Neural cell (in vitro differentiated cells): ENCODE results near the gene ADD3. TPM values are rescaled to one million over a fixed set of nuclear protein-coding genes. Genes with fewer than 3 reads are reported as not detected.

Source experiments
- H2AFZ ChIP-seq: fragments of 200-600, 300-800 bp; sonication (generic), shearing (Covaris generic); 2 replicates; pipeline ENCODE4 v1.6.0; 2014; ENCODE audit warnings: low read depth, mild to moderate bottlenecking, antibody characterized with exemption, low read length, moderate library complexity
- H3F3A ChIP-seq: fragments of 200-600 bp; shearing (Covaris generic); 2 replicates; pipeline ENCODE4 v1.6.1; 2016; ENCODE audit warnings: mild to moderate bottlenecking, moderate library complexity, mixed read lengths, antibody characterized with exemption, low read length; ENCODE audit not compliant: insufficient read depth, poor library complexity, severe bottlenecking
- H3K27ac ChIP-seq: fragments of 200-600, 300-800 bp; sonication (generic), shearing (Covaris generic); 2 replicates; pipeline ENCODE4 v1.5.1; 2014; ENCODE audit warnings: mild to moderate bottlenecking, low read length, moderate library complexity
- H3K27me3 ChIP-seq: fragments of 300-800, 200-600 bp; sonication (generic), shearing (Covaris generic); 2 replicates; pipeline ENCODE4 v1.6.0; 2014; ENCODE audit warnings: mild to moderate bottlenecking, low read depth, low read length, moderate library complexity; ENCODE audit not compliant: insufficient read depth
- H3K36me3 ChIP-seq: fragments of 300-800, 200-600 bp; sonication (generic), shearing (Covaris generic); 2 replicates; pipeline ENCODE4 v1.5.1; 2014; ENCODE audit warnings: mild to moderate bottlenecking, antibody characterized with exemption, low read length, moderate library complexity; ENCODE audit not compliant: insufficient read depth
- H3K4me2 ChIP-seq: fragments of 300-800, 200-600 bp; sonication (generic), shearing (Covaris generic); 2 replicates; pipeline ENCODE4 v1.6.0; 2014; ENCODE audit warnings: mild to moderate bottlenecking, low read length
- H3K4me3 ChIP-seq: fragments of 300-800, 200-600 bp; sonication (generic), shearing (Covaris generic); 2 replicates; pipeline ENCODE4 v1.5.1; 2014; ENCODE audit warnings: mild to moderate bottlenecking, low read length, moderate library complexity
- H3K79me2 ChIP-seq: fragments of 200-600 bp; shearing (Covaris generic); replicated peaks from 2 replicates; pipeline ENCODE4 v1.6.0; 2014; ENCODE audit warnings: mild to moderate bottlenecking, low read length, moderate library complexity; ENCODE audit not compliant: insufficient read depth
- H3K9ac ChIP-seq: fragments of 300-800, 200-600 bp; sonication (generic), shearing (Covaris generic); 2 replicates; pipeline ENCODE4 v1.6.1; 2016; ENCODE audit warnings: mild to moderate bottlenecking, low read length, mixed read lengths
- H3K9me2 ChIP-seq: fragments of 200-600 bp; shearing (Covaris generic); 2 replicates; pipeline ENCODE4 v1.6.1; 2016; ENCODE audit warnings: mild to moderate bottlenecking, low read length, mixed read lengths; ENCODE audit not compliant: insufficient read depth
- H3K9me3 ChIP-seq: fragments of 200-600, 300-800 bp; sonication (generic), shearing (Covaris generic); 2 replicates; pipeline ENCODE4 v1.6.1; 2016; ENCODE audit warnings: mild to moderate bottlenecking, mixed run types, low read length, moderate library complexity, mixed read lengths
- H4K20me1 ChIP-seq: fragments of 200-600 bp; shearing (Covaris generic); 2 replicates; pipeline ENCODE4 v1.6.1; 2016; ENCODE audit warnings: mild to moderate bottlenecking, mixed run types; ENCODE audit not compliant: insufficient read depth
- CTCF ChIP-seq: fragments of 450-650 bp; IDR thresholded peaks from 2 replicates; pipeline ENCODE4 v1.5.1; 2014; ENCODE audit warnings: antibody characterized with exemption, mild to moderate bottlenecking, moderate library complexity; ENCODE audit not compliant: poor library complexity, severe bottlenecking
- EP300 ChIP-seq: fragments of 450-650 bp; conservative IDR thresholded peaks from 2 replicates; pipeline ENCODE4 v1.6.1; 2014; ENCODE audit warnings: antibody characterized with exemption, mild to moderate bottlenecking, moderate library complexity; ENCODE audit not compliant: poor library complexity, severe bottlenecking
- EZH2 ChIP-seq: fragments of 200-600, 300-800 bp; shearing (Covaris generic), sonication (generic); IDR thresholded peaks from 2 replicates; pipeline ENCODE4 v1.6.1; 2014; ENCODE audit warnings: antibody characterized with exemption, low read length, borderline replicate concordance, mild to moderate bottlenecking; ENCODE audit not compliant: insufficient read depth, poor library complexity, severe bottlenecking
- MXI1 ChIP-seq: fragments of 450-650 bp; conservative IDR thresholded peaks from 2 replicates; pipeline ENCODE4 v1.6.1; 2014; ENCODE audit warnings: antibody characterized with exemption, mild to moderate bottlenecking; ENCODE audit not compliant: poor library complexity, severe bottlenecking
- POLR2AphosphoS5 ChIP-seq: IDR thresholded peaks from 2 replicates; pipeline ENCODE4 v1.6.1; 2012
- RAD21 ChIP-seq: fragments of 450-650 bp; conservative IDR thresholded peaks from 2 replicates; pipeline ENCODE4 v1.6.1; 2014; ENCODE audit warnings: antibody characterized with exemption, mild to moderate bottlenecking, moderate library complexity
- SMC3 ChIP-seq: fragments of 450-650 bp; conservative IDR thresholded peaks from 2 replicates; pipeline ENCODE4 v1.6.1; 2014; ENCODE audit warnings: antibody characterized with exemption, mild to moderate bottlenecking, moderate library complexity; ENCODE audit not compliant: poor library complexity
- TAF1 ChIP-seq: IDR thresholded peaks from 2 replicates; pipeline ENCODE4 v1.6.1; 2012; ENCODE audit warnings: low read depth
- polyA plus RNA-seq: library from polyadenylated mRNA; depleted of rRNA; stranded (reverse); fragments of >200 nt; gene quantifications from 2 replicates; pipeline ENCODE4 v1.2.3, GENCODE V29; 2014
- TF ChIP-seq, protein P1 (sequence below): IDR thresholded peaks from 2 replicates; pipeline ENCODE4 v1.6.1; 2012; ENCODE audit warnings: borderline replicate concordance

ADD3 gene
- polyA plus RNA-seq, 1 donor from 2014 or later: 40.6 TPM

DNA sequence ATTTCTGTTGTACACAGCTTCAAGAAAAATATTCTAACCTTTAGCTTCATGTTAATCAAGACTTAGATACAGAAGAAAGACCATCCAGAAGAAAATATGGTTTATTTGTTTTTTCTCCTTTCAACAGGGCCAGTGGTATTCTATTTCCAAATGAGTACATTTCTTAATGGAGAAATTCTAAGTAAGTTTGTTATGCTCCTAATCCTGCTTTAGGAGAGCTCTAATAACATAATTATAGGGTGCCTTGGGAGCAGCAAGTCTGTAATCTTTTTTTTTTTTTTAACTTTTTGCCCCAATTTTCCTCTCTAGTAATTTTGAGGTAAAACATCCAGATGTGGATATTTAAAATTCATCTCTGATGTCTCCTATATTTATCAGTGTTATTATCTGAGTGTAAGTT, 98.1 kb downstream of the ADD3 start:
- no peak overlapping the region for H3K4me2 ChIP-seq
- TF ChIP-seq, protein P1, sequence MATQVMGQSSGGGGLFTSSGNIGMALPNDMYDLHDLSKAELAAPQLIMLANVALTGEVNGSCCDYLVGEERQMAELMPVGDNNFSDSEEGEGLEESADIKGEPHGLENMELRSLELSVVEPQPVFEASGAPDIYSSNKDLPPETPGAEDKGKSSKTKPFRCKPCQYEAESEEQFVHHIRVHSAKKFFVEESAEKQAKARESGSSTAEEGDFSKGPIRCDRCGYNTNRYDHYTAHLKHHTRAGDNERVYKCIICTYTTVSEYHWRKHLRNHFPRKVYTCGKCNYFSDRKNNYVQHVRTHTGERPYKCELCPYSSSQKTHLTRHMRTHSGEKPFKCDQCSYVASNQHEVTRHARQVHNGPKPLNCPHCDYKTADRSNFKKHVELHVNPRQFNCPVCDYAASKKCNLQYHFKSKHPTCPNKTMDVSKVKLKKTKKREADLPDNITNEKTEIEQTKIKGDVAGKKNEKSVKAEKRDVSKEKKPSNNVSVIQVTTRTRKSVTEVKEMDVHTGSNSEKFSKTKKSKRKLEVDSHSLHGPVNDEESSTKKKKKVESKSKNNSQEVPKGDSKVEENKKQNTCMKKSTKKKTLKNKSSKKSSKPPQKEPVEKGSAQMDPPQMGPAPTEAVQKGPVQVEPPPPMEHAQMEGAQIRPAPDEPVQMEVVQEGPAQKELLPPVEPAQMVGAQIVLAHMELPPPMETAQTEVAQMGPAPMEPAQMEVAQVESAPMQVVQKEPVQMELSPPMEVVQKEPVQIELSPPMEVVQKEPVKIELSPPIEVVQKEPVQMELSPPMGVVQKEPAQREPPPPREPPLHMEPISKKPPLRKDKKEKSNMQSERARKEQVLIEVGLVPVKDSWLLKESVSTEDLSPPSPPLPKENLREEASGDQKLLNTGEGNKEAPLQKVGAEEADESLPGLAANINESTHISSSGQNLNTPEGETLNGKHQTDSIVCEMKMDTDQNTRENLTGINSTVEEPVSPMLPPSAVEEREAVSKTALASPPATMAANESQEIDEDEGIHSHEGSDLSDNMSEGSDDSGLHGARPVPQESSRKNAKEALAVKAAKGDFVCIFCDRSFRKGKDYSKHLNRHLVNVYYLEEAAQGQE: no peak
- no peak for TF ChIP-seq TAF1
- TF ChIP-seq RAD21: no peak
- TF ChIP-seq MXI1: no peak
- TF ChIP-seq EZH2: no peak
- no peak for TF ChIP-seq EP300
- TF ChIP-seq POLR2AphosphoS5: no peak
- no peak for TF ChIP-seq CTCF
- TF ChIP-seq SMC3: no peak
- no peak overlapping the region for H2AFZ ChIP-seq
- H3K79me2 ChIP-seq: no peaks in the 10 kb centered on the region
- H3K4me3 ChIP-seq: no peak overlapping the region
- no peak overlapping the region for H3K27ac ChIP-seq
- no peaks in the 10 kb centered on the region for H3K9me3 ChIP-seq
- H3K27me3 ChIP-seq: no peaks in the 10 kb centered on the region
- H3K36me3 ChIP-seq: no peaks in the 10 kb centered on the region
- H3K9me2 ChIP-seq: no peaks in the 10 kb centered on the region
- H4K20me1 ChIP-seq: no peaks in the 10 kb centered on the region
- H3F3A ChIP-seq: no peaks in the 10 kb centered on the region
- no peak overlapping the region for H3K9ac ChIP-seq

- Histone ChIP-seq H3K79me2 (no peaks in the 10 kb centered on the region), H3K4me2 (no peak overlapping the region), H3K4me3 (no peak overlapping the region), H3K27ac (no peak overlapping the region), H3K27me3 (no peaks in the 10 kb centered on the region), H3K36me3 (no peaks in the 10 kb centered on the region), H3F3A (no peaks in the 10 kb centered on the region), H4K20me1 (no peaks in the 10 kb centered on the region), H3K9me3 (no peaks in the 10 kb centered on the region), H3K9me2 (no peaks in the 10 kb centered on the region), H2AFZ (no peak overlapping the region), H3K9ac (no peak overlapping the region)
- TF ChIP-seq CTCF (no peak), MXI1 (no peak), RAD21 (no peak), EZH2 (no peak), EP300 (no peak), SMC3 (no peak), TAF1 (no peak), POLR2AphosphoS5 (no peak)
- TF ChIP-seq, protein P1: no peak
Measured at GRCh38 chr10:110107430-110107829, 99.6 kb downstream of the ADD3 start.
